Raji (cell line): ENCODE results near the gene OR4D2.

ENCODE experiments used
- POLR2A ChIP-seq: IDR thresholded peaks from 2 replicates; pipeline ENCODE4 v1.6.1; 2011; ENCODE audit warnings: low read depth, low read length, control low read depth; ENCODE audit not compliant: insufficient read depth

The OR4D2 gene

GRCh38 chr17:58166682-58167081 is at the start of gene OR4D2:
TSS of gene OR4D2 (plus strand) at chr17:58166982. CDS start at chr17:58169656, 2,674 bp downstream.
- no peak for TF ChIP-seq POLR2A

GRCh38 chr17:58117382-58117781 is 49.4 kb upstream of the OR4D2 start:
- TF ChIP-seq POLR2A: no peak

- TF ChIP-seq POLR2A: no peak
These were observed 47.3 kb upstream of the OR4D2 start for GRCh38 chr17:58119491-58119890.

DNA sequence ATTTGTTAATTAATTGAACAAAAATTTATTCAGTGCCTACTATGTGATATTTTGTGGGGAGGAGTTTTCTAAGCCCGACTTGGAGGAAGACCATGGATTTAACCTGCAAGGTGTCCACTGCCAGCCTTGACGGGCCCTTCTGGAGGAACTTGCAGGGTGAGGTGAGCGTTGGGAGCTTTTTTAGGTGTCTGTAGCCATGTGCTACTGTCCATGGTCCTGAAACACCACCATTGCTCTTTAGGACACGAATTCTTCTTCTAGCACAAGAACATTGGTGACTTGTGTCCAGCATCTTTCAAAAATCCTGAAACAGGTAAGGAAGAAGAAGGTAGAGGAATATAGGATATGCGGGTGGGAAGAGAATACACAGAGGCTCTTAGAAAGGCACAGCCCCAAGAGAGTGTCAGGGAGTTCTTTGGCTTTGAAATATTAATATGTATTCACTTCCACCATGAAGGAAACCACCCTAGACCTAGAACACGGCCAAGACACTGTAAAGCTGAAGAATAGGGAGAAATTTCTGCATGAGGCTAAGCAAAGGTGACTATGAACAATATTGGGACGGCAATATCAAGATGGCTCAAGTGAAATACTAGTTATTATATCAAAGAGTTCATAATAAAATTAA is 46.5 kb upstream of the OR4D2 start:
- TF ChIP-seq POLR2A: no peak

DNA sequence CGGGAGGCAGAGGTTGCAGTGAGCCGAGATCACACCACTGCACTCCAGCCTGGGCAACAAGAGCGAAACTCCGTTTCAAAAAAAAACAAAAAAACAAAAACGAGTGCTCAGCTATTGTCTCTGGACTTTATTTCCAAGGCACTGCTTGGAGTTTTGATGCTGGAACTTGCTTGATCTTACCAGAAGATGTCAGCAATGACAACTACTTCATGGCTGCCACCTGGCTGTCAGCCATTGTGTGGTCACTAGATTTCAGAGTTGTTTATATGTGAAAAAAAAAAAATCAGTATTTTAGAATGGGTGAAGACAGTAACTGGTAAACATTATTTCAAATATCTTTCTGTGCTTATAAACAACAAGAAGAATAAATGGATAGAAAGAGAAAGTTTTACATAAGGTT is 44.9 kb upstream of the OR4D2 start:
- no peak for TF ChIP-seq POLR2A

DNA sequence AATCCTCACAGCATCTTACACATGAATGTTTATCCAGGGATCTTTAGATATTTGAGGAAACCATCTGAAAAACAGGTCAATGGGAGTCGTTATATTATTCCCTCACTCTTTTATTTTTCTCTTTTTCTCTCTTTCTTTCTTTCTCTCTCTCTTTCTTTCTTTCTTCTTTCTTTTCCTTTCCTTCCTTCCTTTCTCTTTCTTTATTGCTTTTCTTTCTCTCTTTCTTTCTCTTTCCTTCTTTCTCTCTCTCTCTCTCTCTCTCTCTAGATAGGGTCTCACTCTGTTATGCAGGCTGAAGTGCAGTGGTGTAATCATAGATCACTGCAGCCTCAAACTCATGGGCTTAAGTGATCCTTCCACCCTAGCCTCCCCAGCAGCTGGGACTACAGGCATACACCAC is 38.9 kb upstream of the OR4D2 start:
- no peak for TF ChIP-seq POLR2A

GRCh38 chr17:58136669-58137279 is 30.0 kb upstream of the OR4D2 start:
- TF ChIP-seq POLR2A: no peak

DNA sequence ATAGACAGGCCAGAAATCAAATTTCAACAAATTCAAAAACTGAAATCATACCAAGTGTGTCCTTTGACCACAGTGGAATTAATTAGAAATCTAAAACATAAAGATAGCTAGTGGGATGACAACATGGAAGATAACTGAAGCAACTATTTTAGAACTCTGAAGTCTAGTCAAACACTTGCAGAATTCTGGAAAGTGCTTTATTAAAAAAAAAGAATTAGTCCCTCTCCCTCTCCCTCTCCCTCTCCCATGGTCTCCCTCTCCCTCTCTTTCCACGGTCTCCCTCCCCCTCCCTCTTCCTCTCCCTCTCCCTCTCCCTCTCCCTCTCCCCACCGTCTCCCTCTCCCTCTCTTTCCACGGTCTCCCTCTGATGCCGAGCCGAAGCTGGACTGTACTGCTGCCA is 25.3 kb upstream of the OR4D2 start:
- no peak for TF ChIP-seq POLR2A

- TF ChIP-seq POLR2A: no peak
These were observed 22.0 kb upstream of the OR4D2 start for GRCh38 chr17:58144801-58145200.

- TF ChIP-seq POLR2A: no peak
These were observed 18.8 kb upstream of the OR4D2 start, which contains the start of gene OR4D1 for GRCh38 chr17:58147930-58148434. TSS of gene OR4D1 (plus strand) at chr17:58148384. CDS start at chr17:58155154, 6,770 bp downstream.

GRCh38 chr17:58148609-58149008 is 18.2 kb upstream of the OR4D2 start:
- TF ChIP-seq POLR2A: no peak

DNA sequence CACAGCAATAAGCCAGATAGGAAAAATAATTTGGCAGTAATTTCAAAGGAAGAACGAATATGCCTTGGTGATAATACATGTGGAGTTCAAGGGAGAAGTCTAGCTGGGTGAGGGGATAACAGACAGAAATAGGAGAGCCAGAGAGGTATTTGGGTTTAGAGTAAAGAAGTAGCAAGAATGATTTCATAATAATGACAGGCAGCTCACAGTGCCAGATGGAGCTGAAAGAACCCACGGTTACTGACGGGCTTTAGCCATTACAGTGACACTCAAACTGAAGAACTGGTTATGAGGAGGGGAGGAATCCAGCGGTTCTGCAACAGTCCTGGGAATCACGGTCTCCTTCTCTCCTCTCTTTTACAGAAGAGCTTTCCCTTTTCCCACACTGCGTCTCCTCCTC is 16.4 kb upstream of the OR4D2 start:
- TF ChIP-seq POLR2A: no peak

GRCh38 chr17:58153046-58153445 is 13.7 kb upstream of the OR4D2 start:
- TF ChIP-seq POLR2A: no peak

DNA sequence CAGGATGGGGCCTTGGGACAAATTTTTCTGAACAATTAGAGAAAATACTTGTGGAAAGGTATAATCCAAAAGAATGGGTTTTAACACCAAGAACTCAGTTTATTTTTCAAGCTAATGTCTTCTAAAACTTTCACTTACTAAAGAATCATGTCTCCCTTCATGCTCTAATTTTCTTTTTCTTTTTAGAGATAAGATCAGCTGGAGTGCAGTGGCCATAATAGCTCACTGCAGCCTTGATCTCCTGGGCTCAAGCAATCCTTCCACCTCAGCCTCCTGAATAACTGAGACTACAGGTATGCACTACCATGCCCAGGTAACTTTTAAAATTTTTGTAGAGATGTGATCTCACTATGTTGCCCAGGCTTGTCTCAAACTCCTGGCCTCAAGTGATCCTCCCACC is 13.1 kb upstream of the OR4D2 start:
- no peak for TF ChIP-seq POLR2A

GRCh38 chr17:58156839-58157803 is 9.7 kb upstream of the OR4D2 start:
- no peak for TF ChIP-seq POLR2A
